Endothelial cell of umbilical vein (primary cell): ENCODE measurements around the gene RPL37A.

ENCODE experiments used
- CTCF ChIP-seq, 2 donors: IDR thresholded peaks; 1 replicate in 1 of 2; 2 replicates in 1 of 2; pipeline ENCODE4 v1.5.1; 2011; ENCODE audit warnings: low read length in 2 of 2, mild to moderate bottlenecking in 2 of 2, moderate library complexity in 2 of 2, control low read depth in 1 of 2, inconsistent platforms in 1 of 2, low read depth in 1 of 2; ENCODE audit not compliant: insufficient read depth in 1 of 2; ENCODE audit errors: extremely low read depth in 1 of 2
- EZH2 ChIP-seq: IDR thresholded peaks from 2 replicates; pipeline ENCODE4 v1.6.1; 2012; ENCODE audit warnings: borderline replicate concordance, low read depth, mild to moderate bottlenecking, moderate library complexity, low read length, inconsistent platforms; ENCODE audit not compliant: severe bottlenecking
- FOS ChIP-seq: IDR thresholded peaks from 2 replicates; pipeline ENCODE4 v1.6.1; 2011; ENCODE audit warnings: mild to moderate bottlenecking, low read length, moderate library complexity, borderline replicate concordance; ENCODE audit not compliant: insufficient read depth
- GATA2 ChIP-seq: IDR thresholded peaks from 2 replicates; pipeline ENCODE4 v1.7.0; 2011; ENCODE audit warnings: low read depth, mild to moderate bottlenecking, moderate library complexity, mixed read lengths, low read length; ENCODE audit not compliant: insufficient read length, insufficient read depth
- MYC ChIP-seq: IDR thresholded peaks from one replicate; pipeline ENCODE4 v1.6.1; 2011; ENCODE audit warnings: mild to moderate bottlenecking, low read depth, low read length
- POLR2A ChIP-seq: IDR thresholded peaks from 2 replicates; pipeline ENCODE4 v1.6.1; 2012; ENCODE audit warnings: low read depth, mild to moderate bottlenecking, control low read depth, low read length

- TF ChIP-seq POLR2A (no peak), CTCF (IDR thresholded peaks at IDR 0.05; ENCODE audit: extremely low read depth in 1 of 2, insufficient read depth in 1 of 2, low read depth in 1 of 2, low read length in 2 of 2) (no peak), EZH2 (no peak), GATA2 (no peak), MYC (no peak), FOS (no peak)
Observed at GRCh38 chr2:216480221-216480620, 18.4 kb upstream of the RPL37A start.
